ENCODE results near the gene GLRX.

GLRX gene

DNA sequence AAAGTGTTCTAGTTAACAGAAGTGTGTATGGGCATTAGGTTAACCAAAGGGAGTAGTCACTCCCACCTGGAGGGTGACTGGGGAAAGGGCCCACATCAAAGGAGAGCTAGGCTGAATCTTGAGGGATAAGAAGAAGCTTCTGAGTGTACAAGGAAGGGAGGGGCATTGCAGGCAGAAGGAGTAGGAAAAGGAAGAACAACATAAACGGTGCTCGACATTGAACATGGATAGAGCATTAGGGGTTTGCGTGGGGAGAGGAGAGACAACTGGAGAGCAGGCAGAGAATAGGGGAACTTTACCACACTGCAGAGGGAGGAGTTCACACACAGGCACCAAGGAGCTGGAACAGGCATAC is 5.3 kb upstream of the GLRX start:
- H3K4me3 ChIP-seq (replicated peaks; ENCODE audit: low read depth, low read length) = no peak overlapping the region
- no peak for DNase-seq (ENCODE audit: low read depth)
- TF ChIP-seq, protein P1, sequence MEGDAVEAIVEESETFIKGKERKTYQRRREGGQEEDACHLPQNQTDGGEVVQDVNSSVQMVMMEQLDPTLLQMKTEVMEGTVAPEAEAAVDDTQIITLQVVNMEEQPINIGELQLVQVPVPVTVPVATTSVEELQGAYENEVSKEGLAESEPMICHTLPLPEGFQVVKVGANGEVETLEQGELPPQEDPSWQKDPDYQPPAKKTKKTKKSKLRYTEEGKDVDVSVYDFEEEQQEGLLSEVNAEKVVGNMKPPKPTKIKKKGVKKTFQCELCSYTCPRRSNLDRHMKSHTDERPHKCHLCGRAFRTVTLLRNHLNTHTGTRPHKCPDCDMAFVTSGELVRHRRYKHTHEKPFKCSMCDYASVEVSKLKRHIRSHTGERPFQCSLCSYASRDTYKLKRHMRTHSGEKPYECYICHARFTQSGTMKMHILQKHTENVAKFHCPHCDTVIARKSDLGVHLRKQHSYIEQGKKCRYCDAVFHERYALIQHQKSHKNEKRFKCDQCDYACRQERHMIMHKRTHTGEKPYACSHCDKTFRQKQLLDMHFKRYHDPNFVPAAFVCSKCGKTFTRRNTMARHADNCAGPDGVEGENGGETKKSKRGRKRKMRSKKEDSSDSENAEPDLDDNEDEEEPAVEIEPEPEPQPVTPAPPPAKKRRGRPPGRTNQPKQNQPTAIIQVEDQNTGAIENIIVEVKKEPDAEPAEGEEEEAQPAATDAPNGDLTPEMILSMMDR (IDR thresholded peaks at IDR 0.05; ENCODE audit: low read length, missing control alignments) = no peak

DNA sequence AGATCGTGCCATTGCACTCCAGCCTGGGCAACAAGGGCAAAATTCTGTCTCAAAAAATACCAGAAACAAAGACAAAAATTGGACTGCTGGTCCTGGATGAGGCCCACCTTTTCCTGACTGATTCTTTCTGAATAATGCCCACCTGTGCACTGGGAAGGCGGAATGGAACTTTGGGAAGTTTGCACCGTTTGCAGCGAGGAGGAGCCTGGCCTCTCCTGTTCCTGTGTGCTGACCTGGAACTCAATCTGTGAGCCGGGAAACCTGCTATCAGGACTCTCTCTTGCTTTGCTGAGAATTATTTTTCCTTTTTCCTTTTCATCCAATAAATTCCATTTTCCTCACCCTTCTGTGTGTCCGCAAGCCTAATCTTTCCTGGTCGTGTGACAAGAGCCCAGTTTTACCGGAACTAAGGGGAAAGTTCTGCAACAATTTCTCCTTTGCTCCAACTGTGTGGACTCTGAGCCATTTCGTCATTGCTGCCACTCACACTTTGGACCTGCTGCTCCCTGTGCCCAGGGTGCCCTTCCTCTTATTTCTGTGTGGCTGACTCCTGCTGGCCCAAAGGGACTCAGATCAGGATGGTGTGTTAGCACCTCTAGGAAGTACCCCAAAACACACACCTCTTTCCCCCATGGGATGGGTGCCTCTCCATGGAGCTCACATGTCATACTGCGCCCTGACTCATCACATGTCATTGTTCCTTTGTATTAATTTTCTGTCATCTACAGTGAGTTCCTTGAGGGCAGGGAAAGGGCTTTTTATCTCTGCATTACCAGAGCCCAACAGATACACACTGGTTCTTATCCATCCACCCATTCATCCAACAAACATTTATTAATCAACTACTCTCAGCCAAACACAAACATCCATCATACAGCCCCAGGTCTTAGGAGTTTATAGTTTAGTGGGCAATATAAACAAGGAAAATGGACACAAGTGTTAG is 4.7 kb upstream of the GLRX start:
- TF ChIP-seq, protein P1 (IDR thresholded peaks at IDR 0.05; ENCODE audit: low read length, missing control alignments) = no peak
- no peak overlapping the region for H3K4me3 ChIP-seq (replicated peaks; ENCODE audit: low read depth, low read length)
- DNase-seq (ENCODE audit: low read depth) = no peak

DNA sequence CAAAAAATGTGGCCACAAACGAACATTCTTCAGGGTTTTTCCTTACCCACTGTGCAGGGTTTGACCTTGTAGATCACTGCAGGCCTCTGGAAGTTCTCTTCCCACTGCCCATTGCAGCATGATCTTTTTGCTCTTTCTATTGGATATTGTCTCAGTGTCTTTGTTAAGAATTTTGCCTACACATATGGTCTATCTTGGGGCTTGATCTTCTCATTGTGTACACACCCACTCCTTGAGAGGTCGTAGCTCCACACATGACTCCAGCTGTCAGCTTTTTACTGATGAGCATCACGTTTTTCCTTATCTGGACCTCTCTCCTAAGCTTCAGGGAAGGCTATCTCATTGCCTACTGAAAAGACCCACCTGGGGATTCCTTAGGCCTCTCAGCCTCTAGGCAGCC is 3.0 kb upstream of the GLRX start:
- no peak for DNase-seq (ENCODE audit: low read depth)
- TF ChIP-seq, protein P1 (IDR thresholded peaks at IDR 0.05; ENCODE audit: low read length, missing control alignments) = no peak
- H3K4me3 ChIP-seq (replicated peaks; ENCODE audit: low read depth, low read length) = no peak overlapping the region

DNA sequence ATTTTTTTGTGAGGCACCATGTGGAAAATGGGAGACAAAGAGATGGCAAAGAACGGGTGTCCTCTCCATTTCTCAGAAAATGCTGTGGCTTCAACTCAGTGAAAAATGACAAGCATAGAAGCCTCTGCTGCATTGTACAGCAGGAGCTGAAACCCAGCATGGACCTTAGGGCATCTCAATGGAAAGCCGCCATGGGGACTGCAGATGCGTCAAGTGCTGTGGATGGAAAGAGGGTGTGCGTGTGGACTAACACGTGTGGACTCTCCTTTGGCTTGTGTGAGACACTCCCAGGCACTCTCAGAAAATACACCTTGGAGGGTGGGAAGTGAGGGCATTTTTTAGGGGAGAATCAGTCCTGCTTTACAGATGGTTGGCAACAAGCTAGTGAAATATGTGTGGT is 2.2 kb upstream of the GLRX start:
- no peak for DNase-seq (ENCODE audit: low read depth)
- no peak overlapping the region for H3K4me3 ChIP-seq (replicated peaks; ENCODE audit: low read depth, low read length)
- TF ChIP-seq, protein P1 (IDR thresholded peaks at IDR 0.05; ENCODE audit: low read length, missing control alignments) = no peak

DNA sequence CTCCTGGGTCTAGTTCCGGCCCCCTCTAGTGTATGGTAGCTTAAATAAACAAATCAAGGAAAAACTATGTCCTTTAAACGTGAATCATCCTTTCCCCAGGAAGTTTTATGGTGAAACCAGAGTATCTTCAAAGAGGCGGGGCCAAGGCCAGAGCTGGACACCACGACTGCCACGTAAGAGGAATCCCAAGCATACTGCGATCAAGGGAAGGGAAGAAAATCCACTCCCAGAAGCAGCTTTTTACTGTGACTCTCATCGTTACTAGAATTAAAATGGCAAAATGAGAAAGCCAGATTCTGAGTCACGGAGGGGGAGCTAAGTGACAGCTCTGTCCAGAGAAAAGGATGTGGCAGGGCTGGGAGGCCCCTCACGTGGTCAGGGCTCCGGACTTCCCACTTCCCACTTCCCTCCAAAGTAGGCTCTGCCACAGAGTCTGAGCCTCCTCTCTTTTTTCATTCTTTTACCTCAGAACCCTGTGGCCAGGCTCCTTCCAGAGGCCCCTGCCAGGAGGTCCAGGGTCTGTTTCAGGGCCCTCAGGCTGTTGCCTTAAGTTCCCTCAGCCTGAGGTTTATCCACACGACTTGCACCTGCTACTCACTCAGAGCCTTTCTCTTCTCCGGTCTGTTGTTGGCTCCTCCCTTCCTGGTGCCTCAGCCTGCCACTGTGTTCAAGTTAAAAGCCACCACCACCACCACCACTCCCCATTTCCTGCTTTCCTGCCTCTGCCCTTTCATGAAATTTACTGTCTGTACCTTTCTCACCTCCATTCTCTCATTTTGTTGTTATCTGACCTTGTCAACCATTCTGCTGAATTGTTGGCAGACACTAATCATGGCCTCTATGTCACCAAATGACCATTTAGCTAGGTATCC is 1.4 kb upstream of the GLRX start:
- peak; percentile 96 for DNase-seq (ENCODE audit: low read depth)
- TF ChIP-seq, protein P1 (IDR thresholded peaks at IDR 0.05; ENCODE audit: low read length, missing control alignments) = peak; percentile 22
- H3K4me3 ChIP-seq (replicated peaks; ENCODE audit: low read depth, low read length) = peak overlapping the region; percentile 97

DNA sequence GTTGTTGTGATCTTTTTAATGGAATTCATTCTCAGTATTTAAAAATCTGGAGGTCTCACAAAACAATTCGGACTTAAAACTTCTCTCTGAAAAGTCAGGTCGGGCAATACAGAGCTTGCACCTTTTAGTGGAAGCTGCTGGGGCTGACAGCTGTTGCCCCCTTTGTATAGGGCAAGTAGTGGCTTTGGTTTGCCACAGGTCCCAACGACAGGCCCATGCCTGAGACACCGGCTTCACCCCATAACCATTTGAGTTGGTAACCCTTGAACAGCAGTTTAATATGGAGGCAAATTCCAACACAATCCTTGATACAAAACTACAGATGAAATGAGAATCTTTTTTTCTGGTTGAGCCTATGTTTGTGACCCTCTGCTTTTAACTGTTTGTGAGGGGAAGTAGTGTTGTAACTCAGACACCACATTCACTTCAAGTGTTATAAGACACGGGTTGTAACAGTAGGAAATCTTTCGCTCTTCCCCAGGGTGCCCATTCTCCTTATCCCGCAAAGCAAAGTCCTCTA is 752 bp upstream of the GLRX start:
- no peak for DNase-seq (ENCODE audit: low read depth)
- TF ChIP-seq, protein P1 (IDR thresholded peaks at IDR 0.05; ENCODE audit: low read length, missing control alignments) = no peak
- H3K4me3 ChIP-seq (replicated peaks; ENCODE audit: low read depth, low read length) = peak overlapping the region; percentile 97
